ENCODE measurements around the gene STXBP2. TPM values are rescaled to one million over a fixed set of nuclear protein-coding genes. Genes with fewer than 3 reads are reported as not detected.

STXBP2 gene
- total and polyA plus RNA-seq, 4 donors = 80.3 to 455 (median 195) TPM

DNA sequence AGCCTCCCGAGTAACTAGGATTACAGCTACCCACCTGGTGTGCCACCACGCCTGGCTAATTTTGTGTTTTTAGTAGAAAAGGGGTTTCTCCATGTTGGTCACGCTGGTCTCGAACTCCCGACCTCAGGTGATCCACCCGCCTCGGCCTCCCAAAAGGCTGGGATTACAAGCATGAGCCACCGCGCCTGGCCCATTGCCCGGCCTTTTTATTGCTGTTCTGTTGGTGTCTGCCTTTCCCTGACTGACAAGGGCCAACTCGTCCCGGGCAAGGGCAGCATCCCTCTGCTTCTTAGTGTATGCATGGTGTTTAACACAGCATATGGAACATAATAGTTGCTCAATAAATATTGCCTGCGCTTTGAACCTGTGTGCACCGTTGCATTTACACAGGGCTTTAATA is 25.7 kb downstream of the STXBP2 start:
- Histone ChIP-seq H3K9ac (ENCODE audit: insufficient read depth in 1 of 2, low read length in 2 of 2) (no peak overlapping the region), H3K36me3 (ENCODE audit: control insufficient read depth in 4 of 4, insufficient read depth in 4 of 4, low read length in 4 of 4) (no peaks in the 10 kb centered on the region), H3K27me3 (ENCODE audit: control insufficient read depth in 3 of 3, insufficient read depth in 3 of 3, low read length in 2 of 3) (no peaks in the 10 kb centered on the region), H3K4me3 (no peak overlapping the region), H3K27ac (ENCODE audit: low read depth in 1 of 2, low read length in 1 of 2) (no peak overlapping the region), H3K4me1 (ENCODE audit: control insufficient read depth in 5 of 5, insufficient read depth in 5 of 5, low read length in 5 of 5) (peaks cover 0 to 5% (median 0%) of the 10 kb centered on the region in 5 donors), H3K9me3 (ENCODE audit: control insufficient read depth in 4 of 4, insufficient read depth in 3 of 4, low read length in 3 of 4) (no peaks in the 10 kb centered on the region)
- WGBS, 2 donors = 87 to 88% methylated on average over 14 of the region's 14 CpGs
- ATAC-seq (ENCODE audit: insufficient read depth, low FRiP score) = no peak
- DNase-seq = no peak
- TF ChIP-seq, protein P1, sequence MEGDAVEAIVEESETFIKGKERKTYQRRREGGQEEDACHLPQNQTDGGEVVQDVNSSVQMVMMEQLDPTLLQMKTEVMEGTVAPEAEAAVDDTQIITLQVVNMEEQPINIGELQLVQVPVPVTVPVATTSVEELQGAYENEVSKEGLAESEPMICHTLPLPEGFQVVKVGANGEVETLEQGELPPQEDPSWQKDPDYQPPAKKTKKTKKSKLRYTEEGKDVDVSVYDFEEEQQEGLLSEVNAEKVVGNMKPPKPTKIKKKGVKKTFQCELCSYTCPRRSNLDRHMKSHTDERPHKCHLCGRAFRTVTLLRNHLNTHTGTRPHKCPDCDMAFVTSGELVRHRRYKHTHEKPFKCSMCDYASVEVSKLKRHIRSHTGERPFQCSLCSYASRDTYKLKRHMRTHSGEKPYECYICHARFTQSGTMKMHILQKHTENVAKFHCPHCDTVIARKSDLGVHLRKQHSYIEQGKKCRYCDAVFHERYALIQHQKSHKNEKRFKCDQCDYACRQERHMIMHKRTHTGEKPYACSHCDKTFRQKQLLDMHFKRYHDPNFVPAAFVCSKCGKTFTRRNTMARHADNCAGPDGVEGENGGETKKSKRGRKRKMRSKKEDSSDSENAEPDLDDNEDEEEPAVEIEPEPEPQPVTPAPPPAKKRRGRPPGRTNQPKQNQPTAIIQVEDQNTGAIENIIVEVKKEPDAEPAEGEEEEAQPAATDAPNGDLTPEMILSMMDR (IDR thresholded peaks at IDR 0.05; ENCODE audit: control extremely low read depth, extremely low read depth) = no peak

DNA sequence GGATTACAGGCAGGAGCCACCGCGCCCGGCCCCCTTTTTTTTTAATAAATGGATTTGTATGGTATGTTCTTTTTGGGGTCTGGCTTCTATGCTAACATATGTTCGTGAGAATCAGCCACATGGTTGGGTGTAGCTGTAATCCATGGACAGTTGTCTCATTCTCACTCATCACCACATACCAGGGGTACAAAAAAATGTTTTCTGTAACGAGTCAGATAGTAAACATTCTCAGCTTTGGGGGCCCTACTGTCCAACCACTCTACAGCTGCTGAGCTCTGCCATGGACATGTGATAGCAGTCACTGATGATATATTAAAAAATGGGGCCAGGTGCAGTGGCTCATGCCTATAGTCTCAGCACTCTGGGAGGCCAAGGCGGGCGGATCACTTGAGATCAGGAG is 26.8 kb downstream of the STXBP2 start:
- Histone ChIP-seq H3K27me3 (ENCODE audit: control insufficient read depth in 3 of 3, insufficient read depth in 3 of 3, low read length in 2 of 3) (no peaks in the 10 kb centered on the region), H3K27ac (ENCODE audit: low read depth in 1 of 2, low read length in 1 of 2) (no peak overlapping the region), H3K9ac (ENCODE audit: insufficient read depth in 1 of 2, low read length in 2 of 2) (no peak overlapping the region), H3K36me3 (ENCODE audit: control insufficient read depth in 4 of 4, insufficient read depth in 4 of 4, low read length in 4 of 4) (no peaks in the 10 kb centered on the region), H3K4me3 (no peak overlapping the region), H3K9me3 (ENCODE audit: control insufficient read depth in 4 of 4, insufficient read depth in 3 of 4, low read length in 3 of 4) (no peaks in the 10 kb centered on the region), H3K4me1 (ENCODE audit: control insufficient read depth in 5 of 5, insufficient read depth in 5 of 5, low read length in 5 of 5) (peaks cover 0 to 5% (median 0%) of the 10 kb centered on the region in 5 donors)
- DNase-seq (no peak), ATAC-seq (ENCODE audit: insufficient read depth, low FRiP score) (no peak)
- TF ChIP-seq, protein P1 (IDR thresholded peaks at IDR 0.05; ENCODE audit: control extremely low read depth, extremely low read depth) = no peak
- WGBS, 2 donors = 84 to 88% methylated on average over 7 of the region's 7 CpGs

DNA sequence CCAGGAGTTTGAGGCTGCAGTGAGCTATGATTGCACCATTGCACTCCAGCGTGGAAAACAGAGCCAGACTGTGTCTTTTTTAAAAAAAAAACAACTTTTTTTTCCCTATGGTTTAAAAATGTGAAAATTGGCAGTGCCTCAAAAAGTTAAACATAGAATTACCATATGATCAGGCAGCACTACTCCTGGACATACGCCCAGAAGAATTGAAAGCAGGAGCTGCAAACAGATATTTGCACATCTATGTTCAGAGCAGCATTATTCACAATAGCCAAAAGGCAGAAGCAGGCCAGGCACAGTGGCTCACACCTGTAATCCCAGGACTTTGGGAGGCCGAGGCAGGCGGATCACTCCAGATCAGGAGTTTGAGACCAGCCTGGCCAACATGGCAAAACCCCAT is 28.2 kb downstream of the STXBP2 start:
- H3K4me1 ChIP-seq (ENCODE audit: control insufficient read depth in 5 of 5, insufficient read depth in 5 of 5, low read length in 5 of 5) = peaks cover 0 to 5% (median under 1%) of the 10 kb centered on the region in 5 donors
- no peaks in the 10 kb centered on the region for H3K36me3 ChIP-seq (ENCODE audit: control insufficient read depth in 4 of 4, insufficient read depth in 4 of 4, low read length in 4 of 4)
- DNase-seq (peak; percentile 50 to 96 (median 88)), ATAC-seq (ENCODE audit: insufficient read depth, low FRiP score) (no peak)
- H3K4me3 ChIP-seq = no peak overlapping the region
- TF ChIP-seq, protein P1 (IDR thresholded peaks at IDR 0.05; ENCODE audit: control extremely low read depth, extremely low read depth) = no peak
- 51 to 68% methylated on average over 4 of the region's 4 CpGs for WGBS, 2 donors
- no peak overlapping the region for H3K9ac ChIP-seq (ENCODE audit: insufficient read depth in 1 of 2, low read length in 2 of 2)
- no peaks in the 10 kb centered on the region for H3K9me3 ChIP-seq (ENCODE audit: control insufficient read depth in 4 of 4, insufficient read depth in 3 of 4, low read length in 3 of 4)
- H3K27me3 ChIP-seq (ENCODE audit: control insufficient read depth in 3 of 3, insufficient read depth in 3 of 3, low read length in 2 of 3) = peaks cover 0 to 7% (median 0%) of the 10 kb centered on the region in 3 donors
- H3K27ac ChIP-seq (ENCODE audit: low read depth in 1 of 2, low read length in 1 of 2) = no peak overlapping the region

DNA sequence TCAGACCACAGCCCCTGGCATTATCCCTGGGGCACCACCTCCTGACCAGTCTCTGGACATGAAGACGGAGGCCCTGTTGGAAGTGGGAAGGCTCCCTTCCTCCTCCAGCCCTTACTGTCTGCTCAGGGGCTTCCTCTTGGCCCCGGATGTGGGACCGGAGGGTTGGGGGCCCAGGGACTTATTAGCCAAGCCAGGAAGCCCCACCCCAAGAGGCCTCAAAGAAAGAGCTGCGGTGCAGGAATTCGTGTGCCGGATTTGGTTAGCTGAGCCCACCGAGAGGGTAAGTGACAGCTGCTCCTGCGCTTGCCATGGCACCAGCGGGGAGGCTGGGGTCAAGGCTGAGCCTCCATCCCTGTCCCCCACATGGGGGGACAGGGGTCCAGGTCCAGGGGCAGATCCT is 31.9 kb downstream of the STXBP2 start, which contains the start of gene RETN:
TSS of gene RETN (plus strand) at position 208 of the 400 bp plus-strand sequence. CDS start 278 bp downstream, outside the sequence.
- Histone ChIP-seq H3K27me3 (ENCODE audit: control insufficient read depth in 3 of 3, insufficient read depth in 3 of 3, low read length in 2 of 3) (peaks cover 9 to 24% (median 10%) of the 10 kb centered on the region in 3 donors), H3K9me3 (ENCODE audit: control insufficient read depth in 4 of 4, insufficient read depth in 3 of 4, low read length in 3 of 4) (peaks cover 0 to 2% (median 0%) of the 10 kb centered on the region in 4 donors), H3K4me3 (no peak within 1 kb of the TSS), H3K4me1 (ENCODE audit: control insufficient read depth in 5 of 5, insufficient read depth in 5 of 5, low read length in 5 of 5) (peaks cover 0 to 5% (median 3%) of the 10 kb centered on the region in 5 donors), H3K36me3 (ENCODE audit: control insufficient read depth in 4 of 4, insufficient read depth in 4 of 4, low read length in 4 of 4) (no peaks in the 10 kb centered on the region), H3K27ac (ENCODE audit: low read depth in 1 of 2, low read length in 1 of 2) (peak within 1 kb of the TSS in 1 of 2 donors; percentile 42), H3K9ac (ENCODE audit: insufficient read depth in 1 of 2, low read length in 2 of 2) (no peak within 1 kb of the TSS)
- DNase-seq (no peak), ATAC-seq (ENCODE audit: insufficient read depth, low FRiP score) (no peak)
- TF ChIP-seq, protein P1 (IDR thresholded peaks at IDR 0.05; ENCODE audit: control extremely low read depth, extremely low read depth) = no peak
- WGBS, 2 donors = 44 to 58% methylated on average over 9 of the region's 9 CpGs
